H1 (cell line): ENCODE data around the gene GALNT18. TPM values are rescaled to one million over a fixed set of nuclear protein-coding genes. Genes with fewer than 3 reads are reported as not detected.

Experiments used
- CTCF ChIA-PET: fragments of 300-600 bp; sonication (Branson Sonifier 250); formaldehyde crosslinking; loops from one replicate; lab custom pipeline; 2021; ENCODE audit not compliant: partially characterized antibody; lab: Charles Lee
- POLR2A ChIA-PET: fragments of 300-600 bp; sonication (Branson Sonifier 250); formaldehyde crosslinking; loops from one replicate; lab custom pipeline; 2021; ENCODE audit warnings: inconsistent platforms; ENCODE audit not compliant: partially characterized antibody; lab: Charles Lee
- DNase-seq, 2 experiments: peaks; one replicate each; pipeline versions ENCODE4 v3.0.0 to v3.0.0-alpha.2; 2010 to 2022; ENCODE audit warnings: low spot score in 2 of 2, low read depth in 1 of 2, mixed read lengths in 1 of 2
- FAIRE-seq: peaks from 2 replicates; lab custom pipeline; 2011; peaks lifted over from hg19 to GRCh38; lab: Jason Lieb, UNC
- H2AFZ ChIP-seq: 2 replicates; pipeline ENCODE4 v1.8.1; 2012; ENCODE audit warnings: low read length, inconsistent platforms
- H2AK5ac ChIP-seq: 2 replicates; pipeline ENCODE4 v1.6.1; 2013; ENCODE audit warnings: low read depth, low read length
- H2BK120ac ChIP-seq: replicated peaks from 2 replicates; pipeline ENCODE3; 2013; ENCODE audit warnings: low read depth, low read length, inconsistent platforms
- H2BK12ac ChIP-seq: 2 replicates; pipeline ENCODE4 v1.6.1; 2013; ENCODE audit warnings: low read depth, low read length
- H2BK15ac ChIP-seq: 2 replicates; pipeline ENCODE4 v1.6.1; 2013; ENCODE audit warnings: low read length
- H2BK20ac ChIP-seq: 2 replicates; pipeline ENCODE4 v1.6.1; 2013; ENCODE audit warnings: low read length
- H2BK5ac ChIP-seq: 2 replicates; pipeline ENCODE4 v1.6.1; 2013; ENCODE audit warnings: low read depth, low read length
- H3K14ac ChIP-seq: 2 replicates; pipeline ENCODE4 v1.6.1; 2013; ENCODE audit warnings: inconsistent platforms; ENCODE audit not compliant: insufficient read length
- H3K18ac ChIP-seq: 2 replicates; pipeline ENCODE4 v1.6.1; 2013; ENCODE audit warnings: low read length; ENCODE audit errors: extremely low read depth
- H3K23ac ChIP-seq: 2 replicates; pipeline ENCODE4 v1.6.1; 2013; ENCODE audit warnings: inconsistent platforms; ENCODE audit not compliant: insufficient read length
- H3K23me2 ChIP-seq: 2 replicates; pipeline ENCODE4 v1.6.1; 2013; ENCODE audit warnings: low read depth, low read length
- H3K27ac ChIP-seq: 2 replicates; pipeline ENCODE4 v1.6.1; 2011; ENCODE audit warnings: low read depth, low read length, inconsistent platforms
- H3K27me3 ChIP-seq, 4 experiments: replicated peaks in 1 of 4; 1 replicate in 1 of 4; 2 replicates in 3 of 4; pipeline versions ENCODE4 v1.6.1 to v1.8.1; 2011 to 2013; ENCODE audit warnings: low read length in 3 of 4, mild to moderate bottlenecking in 3 of 4, inconsistent platforms in 2 of 4, mixed read lengths in 2 of 4, moderate library complexity in 1 of 4; ENCODE audit not compliant: control insufficient read depth in 3 of 4, insufficient read depth in 3 of 4; ENCODE audit errors: extremely low read depth in 1 of 4
- H3K36me3 ChIP-seq, 4 experiments: 2 replicates each; pipeline versions ENCODE4 v1.6.1 to v1.8.1; 2011 to 2013; ENCODE audit warnings: mild to moderate bottlenecking in 4 of 4, low read length in 3 of 4, moderate library complexity in 2 of 4, control low read depth in 1 of 4, inconsistent platforms in 1 of 4; ENCODE audit not compliant: insufficient read depth in 4 of 4, control insufficient read depth in 2 of 4
- H3K4ac ChIP-seq: replicated peaks from 2 replicates; pipeline ENCODE3; 2013; ENCODE audit warnings: low read length, low read depth, mixed read lengths, inconsistent platforms; ENCODE audit not compliant: insufficient read length
- H3K4me1 ChIP-seq, 4 experiments: replicated peaks in 1 of 4; 1 replicate in 1 of 4; 2 replicates in 3 of 4; pipeline versions ENCODE4 v1.6.1 to v1.8.1; 2011 to 2013; ENCODE audit warnings: low read length in 3 of 4, inconsistent platforms in 2 of 4, mixed read lengths in 1 of 4; ENCODE audit not compliant: insufficient read depth in 4 of 4, control insufficient read depth in 3 of 4
- H3K4me2 ChIP-seq, 2 experiments: 2 replicates each; pipeline versions ENCODE4 v1.6.1 to v1.8.1; 2011 to 2013; ENCODE audit warnings: low read depth in 2 of 2, low read length in 2 of 2, control low read depth in 1 of 2, inconsistent platforms in 1 of 2, mild to moderate bottlenecking in 1 of 2; ENCODE audit not compliant: insufficient read depth in 1 of 2
- H3K4me3 ChIP-seq, 4 experiments: fragments of 200-600, 300-600 bp in 1 of 4; sonication (generic), shearing (Covaris generic), sonication (Bioruptor Twin) in 1 of 4; 2 replicates each; pipeline versions ENCODE4 v1.5.1 to v1.8.1; 2011 to 2016; ENCODE audit warnings: low read length in 4 of 4, low read depth in 3 of 4, control low read depth in 2 of 4, inconsistent platforms in 2 of 4, mild to moderate bottlenecking in 2 of 4, mixed read lengths in 1 of 4, moderate library complexity in 1 of 4; ENCODE audit not compliant: insufficient read depth in 2 of 4; ENCODE audit errors: extremely low read depth in 1 of 4
- H3K56ac ChIP-seq: replicated peaks from 2 replicates; pipeline ENCODE3; 2013; ENCODE audit warnings: low read depth, mild to moderate bottlenecking, mixed read lengths, low read length, inconsistent platforms; ENCODE audit not compliant: insufficient read length
- H3K79me1 ChIP-seq: 2 replicates; pipeline ENCODE4 v1.6.1; 2013; ENCODE audit warnings: low read depth, low read length, control low read depth
- H3K79me2 ChIP-seq, 2 experiments: 2 replicates each; pipeline versions ENCODE4 v1.6.1 to v1.8.1; 2012 to 2013; ENCODE audit warnings: low read length in 2 of 2, mild to moderate bottlenecking in 2 of 2, inconsistent platforms in 1 of 2; ENCODE audit not compliant: insufficient read depth in 2 of 2, control insufficient read depth in 1 of 2
- H3K9ac ChIP-seq, 4 experiments: replicated peaks in 1 of 4; 1 replicate in 1 of 4; 2 replicates in 3 of 4; pipeline versions ENCODE4 v1.6.1 to v1.8.1; 2011 to 2013; ENCODE audit warnings: low read depth in 3 of 4, low read length in 3 of 4, control low read depth in 2 of 4, mild to moderate bottlenecking in 2 of 4, moderate library complexity in 2 of 4, inconsistent platforms in 1 of 4; ENCODE audit errors: extremely low read depth in 1 of 4
- H3K9me3 ChIP-seq, 2 experiments: 2 replicates each; pipeline versions ENCODE4 v1.6.1 to v1.8.1; 2012 to 2013; ENCODE audit warnings: mild to moderate bottlenecking in 2 of 2, moderate library complexity in 2 of 2, control low read depth in 1 of 2, inconsistent platforms in 1 of 2, low read depth in 1 of 2, low read length in 1 of 2, mixed read lengths in 1 of 2; ENCODE audit not compliant: insufficient read depth in 2 of 2
- H4K20me1 ChIP-seq, 2 experiments: replicated peaks in 1 of 2; 2 replicates each; pipeline versions ENCODE3 to v1.8.1; 2011 to 2013; ENCODE audit warnings: inconsistent platforms in 2 of 2, low read length in 2 of 2, mild to moderate bottlenecking in 1 of 2; ENCODE audit not compliant: insufficient read depth in 2 of 2, control insufficient read depth in 1 of 2
- H4K5ac ChIP-seq: 2 replicates; pipeline ENCODE4 v1.6.1; 2013; ENCODE audit warnings: low read length, low read depth, mixed read lengths, inconsistent platforms; ENCODE audit not compliant: insufficient read length
- H4K8ac ChIP-seq: 2 replicates; pipeline ENCODE4 v1.8.0; 2013; ENCODE audit warnings: mild to moderate bottlenecking, moderate library complexity, low read length, inconsistent platforms; ENCODE audit not compliant: insufficient read depth; ENCODE audit errors: extremely low read depth
- H4K91ac ChIP-seq: replicated peaks from 2 replicates; pipeline ENCODE3; 2013; ENCODE audit warnings: low read length, mixed read lengths, inconsistent platforms; ENCODE audit not compliant: insufficient read length
- ASH2L ChIP-seq: fragments of 200-600, 300-600 bp; sonication (generic); IDR thresholded peaks from one replicate; pipeline ENCODE4 v1.7.1; 2017; ENCODE audit warnings: low read length
- NANOG ChIP-seq: IDR thresholded peaks from 2 replicates; pipeline ENCODE4 v1.6.1; 2011; ENCODE audit warnings: low read length, low read depth, mild to moderate bottlenecking, inconsistent platforms; ENCODE audit not compliant: insufficient read depth, poor library complexity, severe bottlenecking
- RBBP5 ChIP-seq: IDR thresholded peaks from 2 replicates; pipeline ENCODE4 v1.7.1; 2012; ENCODE audit warnings: low read depth, mild to moderate bottlenecking, inconsistent platforms, low read length, moderate library complexity, borderline replicate concordance
- TAF1 ChIP-seq: IDR thresholded peaks from 2 replicates; pipeline ENCODE4 v1.6.1; 2011; ENCODE audit warnings: mild to moderate bottlenecking, low read depth, low read length
- WGBS, 2 experiments: shearing (Covaris generic) in 1 of 2; methylation state at CpG; one replicate each; pipeline versions ENCODE4 v1.1.6 to v1.1.7; 2013 to 2015; ENCODE audit warnings: low lambda C conversion rate in 2 of 2, mixed read lengths in 2 of 2, inconsistent platforms in 1 of 2, low coverage in 1 of 2, missing lambda C conversion rate in 1 of 2; ENCODE audit not compliant: insufficient replicate concordance in 2 of 2, insufficient coverage in 1 of 2, insufficient read length in 1 of 2; ENCODE audit errors: extremely low coverage in 1 of 2, missing lambda C conversion rate in 1 of 2; 5-methylcytosine and 5-hydroxymethylcytosine counted together
- polyA plus RNA-seq, 7 experiments: library from polyadenylated mRNA; depleted of rRNA in 3 of 7; stranded (reverse) in 5 of 7; unstranded in 2 of 7; fragments of >200 nt in 5 of 7; fragments of 200-250 nt in 2 of 7; gene quantifications; 1 replicate in 5 of 7; 2 replicates in 1 of 7; 4 replicates in 1 of 7; pipeline versions ENCODE4 v1.2.1 to v1.2.3, GENCODE V29; 2011 to 2013; ENCODE audit warnings: missing spikeins in 2 of 7, mixed read lengths in 2 of 7
- total RNA-seq: library from RNA; stranded (reverse); fragmentation: NEBNext Ultra II Directional; extraction: Animal tissue kit (Norgen Biotek cat#: 25700); gene quantifications from 2 replicates; pipeline ENCODE4 v1.2.1, GENCODE V29; 2021

Gene GALNT18
- total and polyA plus RNA-seq, 2 of the 8 experiments (the other 6 are each of a cell fraction or from before 2014, with no cell fraction given) = 6.0 to 9.4 TPM

DNA sequence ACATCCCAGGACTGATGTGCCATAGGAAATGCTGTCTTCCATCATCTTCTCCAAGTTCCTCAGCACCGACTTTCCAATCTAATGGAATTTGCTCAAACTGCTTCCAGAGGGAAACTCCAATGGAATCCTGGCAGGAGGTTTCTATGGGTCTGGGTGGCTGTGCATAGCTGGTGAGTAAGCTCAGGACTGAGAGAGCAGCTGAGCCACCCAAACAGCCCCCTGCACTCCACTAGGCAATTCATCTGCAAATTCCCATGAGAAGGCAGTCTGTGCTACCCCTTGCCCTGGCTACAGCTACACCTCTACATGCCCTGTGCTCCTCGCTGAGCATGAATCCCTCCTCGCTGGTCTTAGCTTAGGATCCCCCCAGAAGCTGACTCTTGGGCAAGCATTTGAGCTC, 140.8 kb downstream of the GALNT18 start:
- Histone ChIP-seq H4K91ac (no peak overlapping the region), H3K9ac (no peak overlapping the region), H2BK5ac (no peak overlapping the region), H3K4me3 (no peak overlapping the region), H4K8ac (no peak overlapping the region), H3K56ac (no peak overlapping the region), H3K14ac (no peak overlapping the region), H3K9me3 (no peaks in the 10 kb centered on the region), H3K4me1 (peaks cover 0 to 5% (median 2%) of the 10 kb centered on the region in 4 experiments; a peak in 3 of 7 replicates), H4K20me1 (no peaks in the 10 kb centered on the region), H2AK5ac (no peak overlapping the region), H2BK20ac (no peak overlapping the region), H3K23ac (no peak overlapping the region), H2BK15ac (no peak overlapping the region), H4K5ac (no peak overlapping the region), H3K27ac (no peak overlapping the region), H3K27me3 (no peaks in the 10 kb centered on the region), H2AFZ (no peak overlapping the region), H3K23me2 (no peaks in the 10 kb centered on the region), H3K4ac (no peak overlapping the region), H2BK12ac (no peak overlapping the region), H3K79me1 (no peaks in the 10 kb centered on the region), H3K4me2 (no peak overlapping the region), H3K18ac (no peak overlapping the region; the same call in 1 of the 2 replicates), H3K79me2 (no peaks in the 10 kb centered on the region), H2BK120ac (no peak overlapping the region), H3K36me3 (no peaks in the 10 kb centered on the region)
- ChIA-PET POLR2A (no interaction called here), CTCF (interaction anchor here (0.5 to 1.9 kb wide), 5 partner anchors 60 to 1647 kb away, joined by 3 to 8 read pairs (median 4); no protein-coding TSS in a partner anchor)
- WGBS, 2 experiments = 80% methylated on average over 2 of the region's 3 CpGs; no CpG with 5 or more reads in 1 of the 2 experiments
- no peak for FAIRE-seq
- no peak for DNase-seq
- no peak for TF ChIP-seq TAF1
- TF ChIP-seq ASH2L = no peak
- TF ChIP-seq NANOG = no peak
- no peak for TF ChIP-seq RBBP5
